COLO829 (cell line): ENCODE data around the gene MAPKAPK3.

Experiments used
- DNase-seq: peaks from one replicate; pipeline ENCODE4 v3.0.0; 2012; ENCODE audit warnings: low spot score

Gene MAPKAPK3

DNA sequence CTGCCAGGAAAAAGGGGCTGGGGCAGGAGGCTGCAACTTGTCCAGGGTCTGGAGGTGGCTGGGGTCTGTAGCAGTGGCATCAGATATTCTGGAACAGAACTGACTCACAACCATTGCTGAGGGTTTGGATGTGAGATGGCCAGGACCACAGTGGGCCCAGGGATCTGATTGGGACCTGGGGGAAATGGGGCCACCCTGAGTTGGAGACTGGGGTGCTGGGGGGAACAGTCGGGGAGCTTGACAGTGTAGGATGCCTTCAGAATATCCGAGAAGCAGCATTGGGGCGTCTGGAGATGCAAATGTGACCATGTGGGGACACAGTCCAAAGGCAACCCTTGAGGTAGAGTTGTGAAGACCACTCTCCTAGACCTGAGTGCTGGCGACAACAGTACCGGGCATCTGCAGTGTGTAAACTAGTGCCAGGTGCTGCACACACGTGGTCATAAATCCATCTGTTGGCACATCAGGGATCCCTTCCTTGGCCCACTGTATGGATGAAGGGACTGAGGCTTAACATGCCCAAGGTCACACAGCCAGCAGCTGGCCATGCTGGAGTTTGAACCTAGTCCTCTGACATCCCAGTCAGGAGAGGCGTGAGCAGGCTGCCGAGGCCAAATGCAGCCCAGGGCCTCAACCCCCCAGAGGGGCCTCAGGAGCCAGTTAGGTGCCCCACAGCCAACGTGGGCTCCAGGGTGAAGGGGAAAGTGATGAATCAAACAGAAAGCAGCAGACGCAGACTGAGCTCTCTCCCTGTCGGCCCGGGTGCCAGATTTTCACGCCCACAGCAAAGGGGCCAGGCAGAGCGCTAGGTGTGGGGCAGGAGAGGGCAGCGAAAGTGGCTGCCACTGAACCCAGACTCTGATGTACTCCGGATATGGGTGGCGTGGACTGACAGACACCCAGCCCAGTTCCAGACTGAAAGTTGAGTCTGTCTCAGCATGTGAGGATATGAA, 28.9 kb upstream of the MAPKAPK3 start:
- no peak for DNase-seq

- DNase-seq, result no peak
These were observed 28.1 kb upstream of the MAPKAPK3 start for GRCh38 chr3:50588759-50589433.

DNA sequence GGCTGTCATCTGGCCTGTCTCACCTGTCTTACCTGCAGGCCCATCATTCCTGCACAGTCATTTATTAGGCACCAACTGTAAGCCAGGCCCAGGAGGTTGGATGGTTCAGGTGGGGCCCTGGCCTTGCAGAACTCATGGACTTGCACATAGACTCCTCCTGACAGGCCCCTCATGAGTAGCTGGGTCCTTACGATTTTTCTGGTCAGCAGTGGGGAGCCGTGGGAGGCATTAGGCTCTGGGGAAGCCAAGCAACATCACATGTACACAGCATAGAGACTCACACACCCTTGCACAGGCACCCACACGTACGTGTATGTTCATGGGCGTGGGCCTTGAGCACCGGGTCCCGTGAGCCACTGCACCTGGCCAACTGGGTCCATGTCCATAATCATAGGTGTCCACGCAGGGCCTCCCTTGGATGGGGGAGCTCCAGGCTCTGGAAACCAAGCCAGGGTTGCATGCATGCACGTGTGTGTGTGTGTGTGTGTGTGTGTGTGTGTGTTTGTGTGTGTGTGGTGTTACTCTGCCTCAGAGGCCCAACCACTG, 25.7 kb upstream of the MAPKAPK3 start:
- DNase-seq, result no peak

DNA sequence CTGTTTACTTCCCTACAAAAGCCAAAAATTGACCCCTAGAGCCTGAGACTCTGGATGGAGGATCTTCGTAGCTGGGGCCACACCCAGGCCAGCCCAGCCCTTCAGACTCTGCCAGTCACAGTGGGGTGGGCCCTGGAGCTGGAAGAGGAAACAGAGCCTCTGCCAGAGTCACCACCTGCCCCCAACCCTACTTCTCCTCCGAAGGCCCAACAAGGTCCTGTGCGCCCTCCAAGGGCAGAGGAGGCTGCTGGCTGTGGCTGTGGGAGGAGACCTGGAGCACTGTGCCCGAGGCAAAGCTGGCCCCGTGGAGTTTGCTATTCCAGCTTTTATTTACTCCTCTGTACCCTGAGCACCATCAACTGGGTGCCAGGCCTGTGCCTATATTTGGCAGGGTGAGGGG, 24.4 kb upstream of the MAPKAPK3 start:
- no peak for DNase-seq

DNA sequence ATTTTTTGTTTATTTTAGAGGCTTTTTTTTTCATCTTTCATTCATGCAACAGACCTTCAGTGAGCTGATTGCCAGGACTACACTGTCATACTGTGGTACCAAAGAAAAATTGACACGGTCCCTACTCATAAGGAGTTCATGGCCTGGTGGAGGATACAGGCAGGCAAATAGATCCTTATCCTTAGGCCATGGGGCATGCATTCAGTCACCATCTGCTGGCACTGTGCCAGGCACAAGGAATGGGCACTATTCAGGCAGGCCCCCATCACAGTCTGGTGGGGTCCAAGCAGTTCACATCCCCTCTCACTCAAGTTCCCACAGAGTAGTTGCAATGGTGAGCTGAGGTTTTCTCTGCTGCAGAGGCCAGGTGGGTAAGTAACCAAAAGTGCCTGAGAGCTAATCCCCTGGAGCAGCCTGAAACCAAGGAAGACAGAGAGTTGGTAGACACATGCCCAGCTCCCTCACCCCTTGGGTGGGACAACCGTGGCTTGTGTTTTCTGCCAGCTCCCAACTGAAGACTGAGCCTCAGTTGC, 22.6 kb upstream of the MAPKAPK3 start:
- no peak for DNase-seq

- no peak for DNase-seq
These were observed 17.7 kb upstream of the MAPKAPK3 start for GRCh38 chr3:50599115-50599715.

GRCh38 chr3:50599716-50600118, 17.2 kb upstream of the MAPKAPK3 start:
- DNase-seq, result no peak

GRCh38 chr3:50600141-50600753, 16.7 kb upstream of the MAPKAPK3 start:
- no peak for DNase-seq

GRCh38 chr3:50600841-50601591, 15.9 kb upstream of the MAPKAPK3 start:
- peak; percentile 40 for DNase-seq

GRCh38 chr3:50602595-50603191, 14.3 kb upstream of the MAPKAPK3 start:
- DNase-seq, result no peak

DNA sequence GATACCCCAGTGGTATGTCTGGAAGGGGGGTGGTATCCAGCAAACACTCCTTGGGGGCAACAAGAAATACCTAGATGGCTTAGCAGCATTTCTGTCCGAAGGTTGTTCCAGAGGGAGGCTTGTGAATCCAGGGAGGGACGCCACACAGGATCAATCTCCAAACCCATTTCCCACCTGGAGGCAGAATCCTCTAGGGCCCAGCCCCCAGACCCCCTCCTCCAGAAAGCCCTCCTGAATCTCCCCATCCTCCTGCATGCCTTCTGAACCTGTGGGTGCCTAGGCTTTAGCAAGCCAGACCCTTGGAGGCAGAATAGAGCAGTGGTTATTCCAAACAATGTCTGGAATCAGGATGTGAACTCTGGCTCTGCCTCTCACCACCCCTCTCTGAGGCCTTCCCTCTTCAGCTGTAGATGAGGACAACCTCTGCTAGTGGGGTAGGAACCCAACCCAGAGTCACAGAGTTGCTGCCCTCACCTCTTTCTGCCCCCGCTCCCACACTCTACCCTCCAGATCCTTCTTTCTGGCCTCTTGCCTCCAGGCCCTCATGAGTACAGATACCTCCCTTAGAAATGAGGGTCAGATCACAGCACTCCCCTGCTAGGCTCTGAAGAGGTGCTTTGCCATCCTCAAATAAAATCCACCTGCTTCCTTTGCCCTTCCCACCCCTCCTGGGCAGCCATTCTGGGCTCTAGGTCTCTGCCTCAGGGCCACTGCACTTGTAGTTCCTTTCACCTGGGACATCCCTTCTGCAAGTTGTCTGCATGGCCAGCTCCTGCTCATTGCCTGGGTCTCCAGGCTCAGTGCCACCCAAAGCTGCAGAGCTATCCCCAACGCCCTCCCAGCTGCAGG, 13.5 kb upstream of the MAPKAPK3 start:
- no peak for DNase-seq

GRCh38 chr3:50604110-50604621, 12.8 kb upstream of the MAPKAPK3 start:
- no peak for DNase-seq

GRCh38 chr3:50604628-50605588, 12.0 kb upstream of the MAPKAPK3 start:
- DNase-seq, result no peak

DNA sequence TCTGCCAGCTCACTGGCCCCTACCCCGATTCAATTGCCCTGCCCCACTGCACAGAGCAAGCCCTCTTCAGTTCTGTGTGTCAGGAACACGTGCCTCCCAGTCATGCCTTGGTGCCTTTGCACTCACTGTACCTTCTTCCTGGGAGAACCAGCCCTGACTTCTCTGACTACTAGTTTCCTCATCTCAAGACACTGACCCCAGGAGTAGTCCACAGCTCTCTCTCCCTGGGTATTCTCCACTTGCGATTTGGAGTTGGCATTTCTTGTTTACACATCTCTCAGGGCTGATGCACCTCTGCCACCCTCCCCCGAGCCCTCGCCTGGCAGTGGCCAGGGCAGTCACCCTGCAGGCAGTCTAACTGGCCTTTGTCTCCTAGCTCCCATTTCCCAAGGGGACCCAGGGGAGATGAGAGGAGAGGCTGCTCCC, 11.0 kb upstream of the MAPKAPK3 start:
- no peak for DNase-seq

- DNase-seq, result no peak
These were observed 10.4 kb upstream of the MAPKAPK3 start for GRCh38 chr3:50606596-50606995.

DNA sequence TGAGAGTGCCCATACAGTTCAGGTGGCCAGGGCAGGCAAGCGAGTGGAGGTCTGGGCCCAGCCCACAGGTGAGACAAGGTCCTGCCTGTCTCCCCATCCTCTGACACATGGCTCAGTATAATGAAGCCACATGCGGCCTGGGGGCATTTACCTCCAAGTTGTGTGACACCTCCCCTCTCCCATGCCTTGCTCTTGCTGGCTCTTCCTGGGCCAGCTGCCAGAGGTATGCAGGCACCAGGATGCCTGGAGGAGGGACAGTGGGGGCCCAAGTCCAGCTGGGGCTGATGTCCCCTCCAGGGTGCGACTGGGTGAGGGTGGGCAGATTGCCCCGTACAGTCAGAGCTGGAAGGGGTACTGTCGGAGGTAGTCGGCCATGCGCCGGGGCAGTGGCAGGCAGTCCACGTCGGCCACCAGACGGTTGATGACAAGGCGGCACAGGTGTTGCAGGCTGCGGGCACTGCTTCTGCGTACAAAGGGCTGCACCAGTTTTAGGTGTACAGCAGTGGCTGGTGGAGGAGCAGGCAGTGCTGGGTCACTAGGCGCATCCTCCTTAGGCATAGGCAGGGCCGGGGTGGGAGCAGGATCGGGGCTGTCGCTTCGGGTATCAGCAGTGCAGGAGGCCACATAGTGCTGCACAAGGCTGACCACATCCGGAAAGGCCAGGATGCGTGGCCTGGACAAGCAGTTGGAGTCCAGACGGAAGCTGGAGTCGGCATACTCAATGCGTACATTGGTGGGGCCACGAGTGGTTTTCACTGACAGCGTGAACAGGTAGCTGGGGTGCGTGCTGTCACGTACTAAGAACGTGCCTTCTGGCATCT, 9.5 kb upstream of the MAPKAPK3 start:
- DNase-seq, result no peak

DNA sequence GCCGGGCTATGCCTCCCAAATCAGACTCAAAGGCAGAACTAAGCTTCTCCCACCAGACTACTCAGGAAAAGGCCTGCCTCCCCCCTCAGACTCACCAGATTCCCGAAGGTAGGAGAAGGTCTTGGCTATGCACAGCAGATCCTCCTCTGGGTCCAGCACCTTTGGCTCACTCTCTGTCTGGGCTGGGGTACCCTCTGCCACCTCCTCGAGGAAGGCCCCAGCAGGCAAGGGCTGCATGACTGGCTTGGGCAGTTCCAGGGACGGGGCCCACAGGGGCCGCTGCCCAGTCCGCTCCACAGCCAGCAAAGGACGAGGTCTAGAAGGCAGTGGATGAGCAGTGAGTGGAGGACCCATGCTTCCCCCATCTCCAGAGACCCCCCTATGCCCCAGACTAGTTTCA, 8.7 kb upstream of the MAPKAPK3 start:
- no peak for DNase-seq
